SK-MEL-5 (cell line): ENCODE data around the gene GPAT2. TPM values are rescaled to one million over a fixed set of nuclear protein-coding genes. Genes with fewer than 3 reads are reported as not detected.
"Not testable (repeated sequence)": the region's sequence is repeated elsewhere in the genome, so short reads cannot be mapped to it uniquely, and the experiment has no call there.

Experiments used
- DNase-seq: peaks from one replicate; pipeline ENCODE4 v3.0.0-alpha.2; 2016; ENCODE audit warnings: low read depth, low spot score
- in situ Hi-C: cut with HindIII; loops from 2 replicates; pipeline ENCODE4 v1.10.0; 2016; ENCODE audit warnings: low sequenced_read_pairs, high pct_unique_total_duplicates, low pct_unique_long_range_greater_than_20kb
- polyA plus RNA-seq, 2 experiments: library from polyadenylated mRNA; depleted of rRNA; stranded (reverse); fragments of >200 nt; gene quantifications; 2 replicates each; pipeline ENCODE4 v1.2.3, GENCODE V29; 2015
- total RNA-seq: library from RNA; depleted of rRNA; stranded (reverse); fragments of >200 nt; shearing (Covaris generic); gene quantifications from 2 replicates; pipeline ENCODE4 v1.2.3, GENCODE V29; 2014; rRNA removed

The GPAT2 gene
- total RNA-seq, result not detected in 2 replicates
- polyA plus RNA-seq (2015; cell fraction: cytosol; rRNA removed), result not detected in 2 replicates
- not detected in 2 replicates for polyA plus RNA-seq (2015; cell fraction: nucleus; rRNA removed)

GRCh38 chr2:96034792-96035191 lies at the start of gene GPAT2:
Gene GPAT2, minus strand, starts transcription at chr2:96034916. Its CDS starts 2,557 bp downstream, at chr2:96032359.
- in situ Hi-C loops, DNase-seq: not testable (repeated sequence)

- no peak for DNase-seq
- in situ Hi-C loops, result no loop called here
Observed at GRCh38 chr2:96083989-96084857, 49.5 kb upstream of the GPAT2 start.

- in situ Hi-C loops, result no loop called here
- DNase-seq, result no peak
Observed at GRCh38 chr2:96083064-96083939, 48.6 kb upstream of the GPAT2 start.

- in situ Hi-C loops, result no loop called here
- no peak for DNase-seq
Observed at GRCh38 chr2:96082211-96083063, 47.7 kb upstream of the GPAT2 start.

GRCh38 chr2:96081042-96081441 lies 46.3 kb upstream of the GPAT2 start:
- DNase-seq, result no peak
- in situ Hi-C loops, result no loop called here

GRCh38 chr2:96075199-96075771 lies 40.6 kb upstream of the GPAT2 start:
- in situ Hi-C loops, result no loop called here

GRCh38 chr2:96074156-96074555 lies 39.4 kb upstream of the GPAT2 start:
- in situ Hi-C loops, result no loop called here
- DNase-seq, result no peak

More at GRCh38 chr2:96075199-96075771, 40.6 kb upstream of the GPAT2 start:
- DNase-seq, result no peak

GRCh38 chr2:96073170-96073775 lies 38.6 kb upstream of the GPAT2 start:
- no peak for DNase-seq
- in situ Hi-C loops, result no loop called here

GRCh38 chr2:96072746-96073145 lies 38.0 kb upstream of the GPAT2 start:
- in situ Hi-C loops, result no loop called here
- no peak for DNase-seq

GRCh38 chr2:96071977-96072491 lies 37.3 kb upstream of the GPAT2 start:
- in situ Hi-C loops, DNase-seq: not testable (repeated sequence)

GRCh38 chr2:96071087-96071976 lies 36.6 kb upstream of the GPAT2 start:
- DNase-seq, in situ Hi-C loops: not testable (repeated sequence)

- DNase-seq, in situ Hi-C loops: not testable (repeated sequence)
Observed at GRCh38 chr2:96070351-96070750, 35.6 kb upstream of the GPAT2 start.

- in situ Hi-C loops, result not testable (repeated sequence)
Observed at GRCh38 chr2:96069878-96070277, 35.2 kb upstream of the GPAT2 start.

GRCh38 chr2:96067902-96068581 lies 33.3 kb upstream of the GPAT2 start:
- in situ Hi-C loops, DNase-seq: not testable (repeated sequence)

More at GRCh38 chr2:96069878-96070277, 35.2 kb upstream of the GPAT2 start:
- DNase-seq, result not testable (repeated sequence)

- DNase-seq, in situ Hi-C loops: not testable (repeated sequence)
Observed at GRCh38 chr2:96067098-96067660, 32.5 kb upstream of the GPAT2 start.
